Activated gamma-delta T cell (primary cell): Measurements from ENCODE around the gene SYNE2.
"Not testable (repeated sequence)": the region's sequence is repeated elsewhere in the genome, so short reads cannot be mapped to it uniquely, and the experiment has no call there.

Experiments used
- DNase-seq: peaks from one replicate; lab custom pipeline; 2025; lab: John Stamatoyannopoulos, UW

Gene SYNE2

DNA sequence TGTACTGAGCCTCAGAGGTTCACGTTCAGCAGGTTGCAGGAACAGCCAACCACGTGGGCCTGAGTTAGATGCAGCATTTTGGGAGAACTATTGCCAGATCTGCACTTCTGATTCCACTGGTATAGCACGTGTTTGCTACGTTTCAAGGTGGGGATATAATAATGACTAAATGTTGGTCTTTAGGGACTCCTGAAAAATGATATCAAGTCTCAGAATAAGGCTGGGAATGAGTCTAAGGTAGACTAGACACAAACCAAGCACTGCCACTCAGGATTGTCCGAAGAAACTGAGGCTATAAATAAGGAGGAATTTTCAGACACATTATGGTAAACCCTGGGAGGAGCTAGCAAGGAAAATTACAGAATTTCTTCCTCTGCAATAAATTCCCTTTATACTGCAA lies 343.3 kb downstream of the SYNE2 start:
- no peak for DNase-seq

DNA sequence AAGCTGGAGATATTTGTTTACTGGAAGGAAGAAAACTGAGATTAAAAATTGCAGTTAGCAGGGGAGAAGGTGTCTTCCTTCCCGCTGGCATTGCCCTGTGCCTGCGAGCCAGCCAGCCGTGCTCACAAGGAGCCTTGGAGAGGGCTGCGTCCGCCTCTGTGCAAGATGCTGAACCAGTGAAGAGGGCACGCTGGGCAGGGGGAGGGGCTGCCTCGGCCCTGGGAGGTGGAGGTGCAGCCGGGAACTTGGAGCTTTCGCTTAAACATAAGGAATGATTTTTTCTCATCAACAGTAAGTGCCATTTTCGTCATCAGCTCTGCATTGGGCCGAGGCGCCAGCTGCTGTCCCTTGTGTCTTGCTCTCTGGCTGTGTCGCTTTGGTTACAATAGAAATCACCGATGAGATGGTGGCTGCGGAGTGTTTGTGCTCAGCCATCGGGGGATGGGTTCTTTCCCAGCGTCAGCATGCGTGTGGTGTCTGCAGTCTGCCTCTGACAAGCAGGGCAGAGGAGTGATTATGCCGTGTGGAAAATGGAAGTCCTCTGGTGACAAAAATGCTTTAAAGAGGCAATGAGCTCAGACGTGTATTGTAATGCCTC lies 344.1 kb downstream of the SYNE2 start:
- no peak for DNase-seq

DNA sequence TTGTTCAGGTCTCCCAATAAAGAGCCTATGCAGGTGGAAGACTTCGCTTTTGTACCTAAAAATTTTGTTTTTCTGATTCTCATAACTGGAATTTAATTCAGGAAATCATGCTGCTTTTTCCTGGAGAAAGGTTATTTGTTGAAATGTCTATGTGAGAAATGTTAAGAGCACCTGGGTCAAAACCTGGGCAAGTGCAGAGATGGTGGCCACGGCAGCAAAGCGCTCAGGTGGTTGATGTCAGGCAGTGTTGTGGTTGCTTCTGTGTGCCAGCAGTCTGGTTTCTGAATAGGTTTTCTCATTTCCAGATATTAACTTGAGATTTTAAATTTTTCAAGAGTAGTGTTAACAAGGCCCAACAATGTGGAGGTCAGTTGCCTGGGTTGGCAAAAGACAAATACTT lies 345.2 kb downstream of the SYNE2 start:
- DNase-seq: no peak

DNA sequence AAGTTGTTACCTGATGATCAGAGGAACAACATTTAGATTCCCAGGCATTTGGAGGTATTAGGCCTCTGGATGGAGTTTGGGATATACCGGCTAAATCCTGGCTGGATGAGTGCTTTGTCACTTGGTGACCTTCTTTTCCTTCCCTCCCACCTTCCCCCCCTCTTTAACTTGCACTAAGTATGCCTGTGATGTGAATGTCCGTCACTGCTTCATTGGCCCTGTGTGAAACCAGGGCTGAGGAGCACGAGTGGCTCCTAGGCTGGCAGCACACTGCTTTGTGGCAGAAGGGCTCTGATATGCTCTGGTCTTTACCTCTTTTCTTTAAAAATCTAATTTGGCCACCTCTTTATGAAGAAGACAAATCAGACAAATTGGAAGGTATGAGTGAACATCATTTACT lies 345.7 kb downstream of the SYNE2 start:
- DNase-seq: no peak

DNA sequence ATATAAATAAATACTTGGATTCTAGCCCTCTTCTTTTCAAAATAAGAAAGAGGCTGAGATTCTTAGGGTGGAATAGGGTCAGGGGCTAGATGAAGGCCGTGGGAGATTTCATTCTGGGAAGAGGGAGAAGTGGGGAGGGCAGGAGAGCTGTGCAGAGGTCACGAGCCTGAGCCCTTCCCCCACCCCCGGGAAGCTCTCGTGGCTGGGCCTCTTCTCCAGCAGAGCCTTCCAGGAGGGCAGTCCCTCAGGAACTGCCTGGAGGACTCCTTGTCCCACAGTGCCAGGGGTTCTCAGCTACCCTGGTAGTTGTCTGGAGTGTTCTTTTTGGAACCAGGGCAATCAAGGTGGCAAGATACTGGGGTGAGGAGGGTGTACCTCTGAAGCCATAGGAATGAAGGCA lies 347.4 kb downstream of the SYNE2 start:
- DNase-seq: no peak

DNA sequence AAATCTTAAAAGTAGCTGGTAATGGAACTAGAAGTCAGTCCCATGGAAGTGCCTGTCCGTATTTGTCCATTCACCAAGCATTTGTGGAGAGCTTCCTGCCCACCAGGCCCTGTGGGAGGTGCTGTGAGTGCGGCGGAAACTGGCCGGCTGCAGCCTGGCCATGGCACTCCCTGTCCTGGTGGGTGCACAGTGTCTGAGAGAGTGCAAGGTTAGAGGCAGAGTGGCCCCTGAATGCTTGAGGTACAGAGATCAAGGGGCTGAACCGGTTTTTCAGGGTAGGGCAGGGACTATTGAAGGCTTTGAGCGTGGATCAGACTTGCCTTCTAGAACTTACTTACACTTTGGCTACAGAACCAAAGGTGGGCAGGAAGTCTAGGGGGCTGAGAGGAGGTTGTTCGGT lies 348.5 kb downstream of the SYNE2 start:
- DNase-seq: no peak

DNA sequence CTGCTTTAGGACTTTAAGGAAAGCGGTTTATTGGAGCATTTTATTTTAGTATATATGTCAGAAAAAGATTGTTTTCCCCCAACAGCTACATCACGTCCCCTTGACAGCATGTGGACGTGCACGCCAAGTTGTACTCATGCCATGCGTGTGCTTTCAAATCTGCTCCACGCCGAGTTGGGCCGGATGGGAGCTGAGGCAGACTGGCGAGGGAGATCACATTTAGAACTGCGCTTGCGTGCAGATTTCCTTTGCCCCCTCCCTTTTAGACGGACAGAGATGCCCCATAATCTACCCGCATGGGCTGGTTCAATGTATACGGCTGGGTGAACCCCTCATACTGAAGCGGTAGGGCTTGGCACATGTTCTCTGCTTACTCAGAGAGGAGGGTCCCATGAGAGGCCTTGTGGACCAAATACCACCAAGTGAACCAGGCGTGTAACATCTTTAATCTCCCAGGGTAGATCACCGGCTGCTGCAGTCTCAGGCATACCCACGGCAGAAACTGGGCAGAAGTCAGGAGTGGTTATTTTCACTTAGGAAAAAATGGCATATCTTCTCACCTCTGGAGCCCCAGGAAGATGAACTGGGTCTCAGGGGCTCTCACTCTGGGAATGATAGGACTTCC lies 349.2 kb downstream of the SYNE2 start:
- no peak for DNase-seq

DNA sequence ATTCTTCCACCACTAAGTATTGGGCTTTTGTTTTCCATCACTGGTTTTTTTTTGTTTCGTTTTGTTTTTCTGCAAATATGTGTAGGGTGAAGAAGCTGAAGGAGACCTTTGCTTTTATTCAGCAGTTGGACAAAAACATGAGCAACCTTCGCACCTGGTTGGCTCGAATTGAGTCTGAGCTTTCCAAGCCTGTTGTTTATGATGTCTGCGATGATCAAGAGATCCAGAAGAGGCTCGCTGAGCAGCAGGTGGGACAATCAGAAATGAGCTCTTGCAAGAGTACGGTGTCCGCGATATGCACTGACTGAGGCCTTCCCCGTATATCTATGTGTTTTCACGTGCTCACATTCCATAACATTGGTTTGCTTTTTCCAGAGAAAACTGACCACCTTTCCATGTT lies 349.9 kb downstream of the SYNE2 start:
- DNase-seq: no peak

DNA sequence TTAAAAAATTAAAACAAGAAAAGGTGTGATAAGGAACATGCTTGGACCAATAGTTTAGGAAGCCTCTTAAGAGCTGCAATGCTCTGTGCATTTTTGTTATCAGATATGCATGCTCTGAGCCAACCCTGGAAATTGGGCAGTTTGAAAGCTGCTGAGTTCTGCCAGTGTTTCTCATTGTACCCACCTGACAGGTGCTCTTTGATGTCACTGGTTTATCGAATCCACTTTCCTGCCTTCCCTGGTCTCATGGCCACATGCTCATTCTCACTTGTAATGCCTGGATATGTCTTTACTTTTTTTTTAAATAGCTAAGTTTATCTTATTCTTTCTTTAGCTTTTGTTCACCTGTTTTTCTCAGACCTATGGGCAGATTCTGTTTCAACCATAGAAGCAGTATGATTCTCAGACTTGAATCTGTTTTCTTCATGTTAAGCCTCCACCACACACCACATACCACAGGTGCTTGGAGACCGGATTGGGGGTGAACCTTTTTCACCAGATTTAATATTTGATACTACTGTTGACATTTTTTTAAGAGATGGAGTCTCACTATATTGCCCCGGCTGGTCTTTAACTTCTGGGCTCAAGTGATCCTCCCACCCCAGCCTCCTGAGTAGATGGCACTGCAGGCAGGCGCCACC lies 350.7 kb downstream of the SYNE2 start:
- DNase-seq: no peak

DNA sequence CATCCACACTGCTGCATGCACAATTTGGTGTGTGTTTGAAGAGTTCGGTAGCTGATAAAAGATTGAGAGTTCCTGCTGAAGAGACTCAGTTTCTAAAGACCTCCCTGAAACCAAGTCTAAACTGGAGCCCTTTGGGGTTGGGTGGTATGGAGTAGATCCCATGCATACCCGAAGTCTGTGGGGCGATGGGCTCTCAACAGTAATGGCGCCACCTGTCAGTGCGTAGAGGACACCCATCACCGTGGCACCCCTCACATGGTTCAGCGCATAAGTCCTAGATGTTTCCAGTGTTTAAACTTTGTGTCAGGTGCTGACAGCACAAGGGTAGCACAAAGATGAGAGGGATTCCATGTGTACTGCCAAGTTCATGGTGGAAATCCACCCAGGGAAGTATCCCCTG lies 355.5 kb downstream of the SYNE2 start:
- DNase-seq: no peak

DNA sequence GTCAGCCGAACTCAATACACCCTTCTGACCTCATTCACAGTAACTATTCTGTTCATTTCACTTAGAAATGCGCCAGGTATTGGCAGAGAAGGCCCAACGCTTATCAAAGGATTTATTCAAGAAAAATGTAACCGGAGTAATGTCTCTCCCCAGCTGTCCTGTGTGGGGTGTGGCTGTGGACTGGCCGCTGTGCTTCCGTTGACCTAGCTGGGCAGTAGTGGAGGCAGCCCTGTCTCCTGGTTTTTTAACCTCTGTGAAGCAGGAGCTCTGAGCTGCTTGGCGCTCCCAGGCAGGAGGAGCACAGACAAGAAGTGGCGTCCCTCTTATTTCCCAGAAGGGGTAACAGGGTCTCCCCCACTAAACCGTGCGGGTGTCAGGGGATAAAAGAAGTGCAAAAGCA lies 356.2 kb downstream of the SYNE2 start:
- DNase-seq: no peak

DNA sequence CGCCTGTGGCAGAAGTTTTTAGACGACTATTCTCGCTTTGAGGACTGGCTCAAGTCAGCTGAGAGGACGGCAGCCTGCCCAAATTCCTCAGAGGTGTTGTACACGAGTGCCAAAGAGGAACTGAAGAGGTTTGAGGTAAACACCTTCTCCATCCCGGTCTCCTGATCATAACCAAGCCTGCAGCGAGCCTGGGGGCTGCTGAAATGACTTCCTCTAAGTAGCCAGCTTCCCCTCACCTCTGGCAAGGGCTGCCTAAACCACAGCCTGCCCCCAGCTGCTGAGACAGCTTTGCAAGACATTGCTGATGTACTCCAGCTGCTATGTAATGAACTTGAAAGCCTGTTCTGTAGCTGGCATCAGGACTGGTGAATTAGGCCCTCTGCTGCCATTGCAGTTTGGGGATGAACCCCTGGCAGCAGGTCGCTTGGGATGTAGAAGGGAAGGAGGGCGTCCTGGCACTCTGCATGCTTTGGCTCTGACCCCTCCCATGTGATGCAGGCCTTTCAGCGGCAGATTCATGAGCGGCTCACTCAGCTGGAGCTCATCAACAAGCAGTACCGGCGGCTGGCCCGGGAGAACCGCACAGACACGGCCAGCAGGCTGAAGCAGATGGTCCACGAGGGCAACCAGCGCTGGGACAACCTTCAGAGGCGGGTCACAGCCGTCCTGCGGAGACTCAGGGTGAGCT lies 356.8 kb downstream of the SYNE2 start:
- no peak for DNase-seq

DNA sequence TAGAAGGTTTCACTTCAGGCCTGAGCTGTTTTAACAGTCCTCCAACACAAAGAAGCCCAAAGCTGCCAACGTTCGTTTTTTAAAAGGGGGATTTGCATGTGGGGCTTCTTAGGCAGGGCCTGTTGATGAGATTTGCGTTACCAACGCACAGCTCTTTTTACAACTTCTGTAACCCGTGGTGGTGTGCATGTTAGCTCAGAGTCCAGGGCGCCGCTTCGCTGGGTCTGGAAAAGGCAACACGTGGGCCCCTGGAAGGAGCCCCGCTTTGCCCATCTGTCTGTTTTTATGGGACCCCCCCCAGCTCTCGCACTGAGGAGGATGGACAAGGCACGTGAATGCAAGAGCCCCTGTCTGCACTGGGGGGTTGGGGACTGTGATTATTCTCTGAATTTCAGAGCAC lies 357.4 kb downstream of the SYNE2 start:
- DNase-seq: no peak

DNA sequence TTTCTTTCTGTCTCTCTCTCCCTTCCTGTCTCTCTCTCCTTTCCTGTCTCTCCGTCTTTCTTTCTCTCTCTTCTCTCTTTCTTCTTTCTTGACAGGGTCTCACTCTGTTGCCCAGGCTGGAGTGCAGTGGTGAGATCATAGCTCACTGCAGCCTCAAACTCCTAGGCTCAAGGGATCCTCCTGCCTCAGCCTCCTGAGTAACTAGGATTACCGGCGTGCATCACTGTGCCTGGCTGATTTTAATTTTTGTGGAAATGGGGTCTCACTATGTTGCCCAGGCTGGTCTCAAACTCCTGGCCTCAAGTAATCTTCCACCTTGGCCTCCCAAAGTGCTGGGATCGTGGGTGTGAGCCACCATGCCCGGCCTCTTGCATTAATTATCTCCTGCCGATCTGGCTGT lies 358.1 kb downstream of the SYNE2 start:
- DNase-seq: not testable (repeated sequence)

DNA sequence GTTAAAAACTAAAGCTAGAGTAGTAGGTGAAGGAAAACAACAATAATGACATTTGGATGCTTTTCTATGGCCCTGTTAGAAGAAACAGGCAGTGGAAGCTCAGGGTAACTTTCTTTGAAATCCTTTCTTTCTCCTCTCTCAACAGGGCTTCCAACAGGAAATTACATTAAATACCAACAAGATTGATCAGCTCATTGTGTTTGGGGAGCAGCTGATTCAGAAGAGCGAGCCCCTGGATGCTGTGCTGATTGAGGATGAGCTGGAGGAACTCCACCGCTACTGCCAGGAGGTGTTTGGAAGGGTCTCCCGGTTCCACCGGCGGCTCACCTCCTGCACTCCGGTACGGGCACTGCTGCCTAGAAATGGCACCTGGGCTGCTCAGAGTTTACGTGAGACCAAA lies 359.9 kb downstream of the SYNE2 start:
- DNase-seq: no peak

DNA sequence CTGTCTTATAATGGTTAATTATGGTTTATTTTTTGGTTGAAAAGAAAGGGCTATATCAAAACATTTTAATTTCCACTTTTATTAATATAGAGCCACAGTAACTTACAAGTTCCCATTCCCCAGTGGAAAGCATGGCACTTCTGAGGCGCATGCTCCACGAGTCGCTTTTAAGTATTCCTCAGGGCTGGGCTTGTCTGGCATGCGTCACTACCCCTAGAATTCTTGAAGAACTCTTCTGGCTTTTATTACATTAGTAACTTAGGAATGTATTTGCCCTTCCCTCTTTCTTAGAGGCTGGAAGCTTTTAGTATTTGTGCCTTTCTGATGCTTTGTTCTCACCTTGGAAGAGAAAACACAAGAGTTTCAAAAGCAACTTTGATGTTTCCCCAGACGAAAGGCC lies 360.3 kb downstream of the SYNE2 start:
- DNase-seq: no peak

DNA sequence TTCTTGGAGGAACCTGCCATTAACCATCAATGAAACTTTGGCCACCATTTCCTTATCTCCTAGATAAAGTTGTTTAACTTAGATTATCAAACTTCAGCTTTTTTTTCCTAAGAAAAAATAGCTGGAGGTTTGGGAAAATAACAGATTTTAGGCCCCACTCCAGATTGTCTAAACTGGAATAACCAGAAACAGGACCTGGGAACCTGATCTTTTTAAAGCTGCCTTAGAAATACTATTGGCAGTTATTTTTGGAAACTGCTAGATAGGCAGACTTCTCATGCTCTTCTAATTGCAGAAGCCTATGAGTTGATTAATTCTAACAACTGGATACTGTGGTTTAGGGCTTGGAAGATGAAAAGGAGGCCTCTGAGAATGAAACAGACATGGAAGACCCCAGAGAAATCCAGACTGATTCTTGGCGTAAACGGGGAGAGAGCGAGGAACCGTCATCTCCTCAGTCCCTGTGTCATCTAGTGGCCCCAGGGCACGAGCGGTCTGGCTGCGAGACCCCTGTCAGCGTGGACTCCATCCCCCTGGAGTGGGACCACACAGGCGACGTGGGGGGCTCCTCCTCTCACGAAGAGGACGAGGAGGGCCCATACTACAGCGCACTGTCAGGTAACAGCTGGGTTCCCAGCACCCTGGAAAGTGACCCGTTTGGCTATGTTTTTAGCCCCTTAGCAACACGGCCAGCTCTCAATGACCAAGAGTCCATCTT lies 361.2 kb downstream of the SYNE2 start:
- no peak for DNase-seq

DNA sequence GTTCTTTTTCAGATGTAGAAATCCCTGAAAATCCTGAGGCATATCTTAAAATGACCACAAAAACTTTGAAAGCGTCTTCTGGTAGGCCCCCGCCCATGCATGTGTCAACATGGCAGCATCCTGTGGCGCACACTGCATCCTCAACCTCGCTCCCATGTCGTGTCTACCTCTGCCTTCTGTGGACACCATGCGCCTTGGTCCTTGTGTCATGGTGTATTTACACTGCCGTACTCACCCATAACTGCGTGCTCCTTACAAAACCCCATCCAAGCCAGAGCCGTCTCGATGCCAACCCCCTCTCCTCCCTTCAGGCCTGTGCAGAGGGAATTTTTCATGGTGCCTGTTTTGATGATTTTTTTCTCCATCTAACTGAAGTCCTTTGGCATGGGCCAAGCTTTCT lies 362.5 kb downstream of the SYNE2 start:
- DNase-seq: no peak

DNA sequence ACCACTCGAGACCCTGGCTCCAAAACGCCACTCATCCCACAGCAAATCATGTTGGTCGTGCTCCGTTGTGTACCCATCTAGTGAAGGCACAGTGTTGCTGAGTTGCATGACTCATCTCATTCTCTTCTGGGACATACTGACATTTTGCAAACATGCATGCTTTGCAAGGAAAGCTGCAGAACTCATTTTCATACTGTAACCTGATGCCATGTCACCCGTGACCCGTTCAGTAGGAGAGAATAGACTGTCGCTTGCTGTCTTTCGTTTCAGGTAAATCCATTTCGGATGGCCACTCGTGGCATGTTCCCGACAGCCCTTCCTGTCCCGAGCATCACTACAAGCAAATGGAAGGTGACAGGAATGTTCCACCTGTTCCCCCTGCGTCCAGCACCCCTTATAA lies 363.2 kb downstream of the SYNE2 start:
- DNase-seq: no peak

DNA sequence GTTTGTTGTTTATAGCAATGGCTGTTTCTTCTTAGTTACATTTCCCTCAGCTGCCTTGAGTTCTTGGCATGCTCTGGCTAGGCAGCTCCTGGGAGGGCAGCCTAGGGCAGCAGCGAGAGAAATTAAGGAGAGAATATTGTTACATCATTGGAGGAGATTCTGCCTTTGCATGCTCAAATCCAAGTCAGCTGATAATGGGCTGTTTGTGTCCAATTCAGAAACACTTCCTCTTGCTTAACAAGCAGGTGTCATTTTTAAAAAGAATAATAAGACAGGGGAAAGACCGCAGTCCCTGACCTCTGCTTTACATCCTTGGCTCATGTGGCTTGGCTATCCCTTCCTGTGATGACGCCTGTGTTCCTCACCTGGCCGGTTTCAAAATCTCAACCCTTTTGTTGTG lies 364.5 kb downstream of the SYNE2 start:
- no peak for DNase-seq

DNA sequence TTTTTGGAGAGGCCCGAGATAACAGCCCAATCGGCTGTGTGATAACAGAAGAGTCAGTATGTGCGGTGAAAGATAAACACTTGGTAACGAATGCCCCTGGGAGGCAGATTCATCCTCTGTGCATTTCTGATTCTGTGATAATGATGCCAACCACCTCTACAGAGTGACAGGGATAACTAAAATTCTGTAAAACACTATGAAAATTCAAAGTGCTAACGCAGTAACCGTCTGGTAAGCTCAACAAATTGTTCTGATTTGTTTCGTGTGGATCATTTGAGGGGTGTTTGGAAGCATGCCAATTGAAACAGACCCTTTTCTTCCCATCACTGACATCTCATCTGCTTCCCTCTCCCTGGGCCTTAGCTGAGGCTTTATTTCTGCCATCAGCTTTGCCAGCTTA lies 365.0 kb downstream of the SYNE2 start:
- no peak for DNase-seq
